IPS-NIHi11 (cell line): ENCODE data around the gene SMYD4.
"Not testable (repeated sequence)": the region's sequence is repeated elsewhere in the genome, so short reads cannot be mapped to it uniquely, and the experiment has no call there.

Source experiments
- DNase-seq: peaks from one replicate; pipeline ENCODE4 v3.0.0; 2012; ENCODE audit warnings: mixed read lengths, low spot score

SMYD4 gene

DNA sequence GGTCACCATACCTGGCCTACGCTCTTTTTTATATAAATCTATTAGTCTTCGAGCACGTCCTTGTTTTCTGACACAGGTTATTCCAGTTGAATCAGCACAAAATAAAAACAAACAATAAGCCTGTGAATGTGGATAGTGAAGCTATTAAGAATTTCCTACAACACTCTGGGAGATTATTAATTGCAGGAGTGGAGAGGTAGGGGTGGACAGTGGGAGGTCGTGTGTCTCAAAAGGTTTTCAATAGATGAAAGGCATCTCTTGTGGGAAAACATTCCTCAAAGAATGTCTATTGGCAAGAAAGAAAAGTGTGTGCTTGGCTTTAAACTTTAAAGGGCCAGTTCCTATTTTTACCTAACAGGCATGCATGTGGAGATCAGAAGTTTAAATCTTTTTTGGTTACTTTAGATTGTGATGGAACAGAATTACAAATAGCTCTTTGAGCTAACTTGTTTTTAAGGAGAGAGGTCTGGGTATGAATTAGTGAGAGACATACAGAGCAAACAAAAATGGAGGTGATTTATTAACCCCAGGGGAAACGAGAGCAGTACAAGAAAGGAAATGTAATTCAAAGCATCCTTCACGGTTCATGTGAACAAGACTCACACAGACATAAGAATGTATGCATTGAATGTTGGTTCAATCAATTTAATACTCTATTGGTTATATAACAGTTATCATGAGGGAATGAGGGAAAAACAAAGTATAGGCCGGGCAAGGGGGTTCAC, 9.0 kb downstream of the SMYD4 start:
- DNase-seq, result no peak

DNA sequence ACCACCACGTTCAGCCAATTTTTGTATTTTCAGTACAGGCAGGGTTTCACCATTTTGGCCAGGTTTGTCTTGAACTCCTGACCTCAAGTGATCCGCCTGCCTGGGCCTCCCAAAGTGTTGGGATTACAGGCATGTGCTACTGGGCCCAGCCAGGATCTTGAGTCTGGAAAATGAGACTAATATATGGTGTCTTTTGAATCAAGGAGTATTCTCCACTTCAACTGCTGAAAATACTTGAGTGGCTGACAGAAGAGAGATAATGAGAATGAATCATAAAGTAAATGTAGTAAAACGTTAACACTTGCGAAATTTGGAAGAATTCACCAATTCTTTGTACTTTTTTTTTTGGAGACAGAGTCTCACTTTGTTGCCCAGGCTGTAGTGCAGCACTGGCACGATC, 16.6 kb downstream of the SMYD4 start:
- no peak for DNase-seq

DNA sequence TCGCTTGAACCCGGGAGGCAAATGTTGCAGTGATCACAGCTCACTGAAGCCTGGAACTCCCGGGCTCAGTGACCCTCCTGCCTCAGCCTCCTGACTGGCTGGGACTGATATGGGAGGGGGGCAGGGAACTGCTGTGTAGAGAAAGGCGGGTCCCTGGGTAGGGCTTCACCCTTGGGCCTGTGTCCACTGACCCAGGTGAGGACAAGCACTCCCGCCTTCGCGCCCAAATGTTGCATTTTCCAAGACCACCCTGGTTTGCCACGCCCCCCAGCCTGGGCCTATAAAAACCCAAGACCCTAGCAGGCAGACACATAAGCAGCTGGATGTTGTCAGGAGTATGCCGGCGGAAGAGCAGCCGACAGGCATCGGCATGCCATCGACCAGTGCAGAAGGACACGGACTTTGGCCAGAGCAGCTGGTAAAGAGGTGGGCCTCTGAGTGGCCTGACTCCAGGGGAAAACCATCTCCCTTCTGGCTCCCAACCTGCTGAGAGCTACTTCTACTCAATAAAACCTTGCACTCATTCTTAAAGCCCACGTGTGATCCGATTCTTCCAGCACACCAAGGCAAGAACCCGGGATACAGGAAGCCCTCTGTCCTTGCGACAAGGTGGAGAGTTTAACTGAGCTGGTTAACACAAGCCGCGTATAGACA, 19.1 kb downstream of the SMYD4 start:
- no peak for DNase-seq

DNA sequence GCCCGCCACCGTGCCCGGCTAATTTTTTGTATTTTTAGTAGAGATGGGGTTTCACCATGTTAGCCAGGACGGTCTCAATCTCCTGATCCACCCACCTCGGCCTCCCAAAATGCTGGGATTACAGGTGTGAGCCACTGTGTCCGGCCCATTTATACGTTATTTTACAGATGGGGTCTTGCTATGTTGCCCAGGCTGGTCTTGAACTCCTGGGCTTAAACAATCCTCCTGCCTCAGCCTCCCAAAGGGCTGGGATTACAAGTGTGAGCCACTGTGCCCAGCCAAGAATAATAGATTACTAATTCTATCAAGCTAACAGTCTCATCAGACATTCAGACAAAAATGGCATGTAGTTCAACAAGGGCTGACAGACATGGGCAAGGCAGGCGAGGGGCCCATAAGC, 19.9 kb downstream of the SMYD4 start:
- DNase-seq, result not testable (repeated sequence)

DNA sequence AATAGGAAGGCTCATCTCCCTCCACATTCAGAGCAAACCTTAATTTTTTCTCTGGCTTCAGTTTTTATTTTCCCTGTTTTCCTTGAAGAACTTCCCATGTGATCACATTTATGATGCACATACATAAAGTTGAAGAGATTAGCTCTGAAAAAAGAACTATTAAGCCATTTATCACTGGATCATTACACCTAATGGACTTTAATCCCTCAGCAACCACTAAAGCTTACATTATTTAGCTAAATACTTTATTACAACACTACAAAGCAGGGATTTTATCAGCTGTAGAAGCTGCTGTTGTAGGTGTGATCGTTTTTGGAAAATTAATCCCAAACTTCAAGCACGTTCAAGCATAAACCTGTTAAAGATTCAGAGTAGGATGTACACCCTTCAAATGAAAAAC, 21.1 kb downstream of the SMYD4 start:
- no peak for DNase-seq

DNA sequence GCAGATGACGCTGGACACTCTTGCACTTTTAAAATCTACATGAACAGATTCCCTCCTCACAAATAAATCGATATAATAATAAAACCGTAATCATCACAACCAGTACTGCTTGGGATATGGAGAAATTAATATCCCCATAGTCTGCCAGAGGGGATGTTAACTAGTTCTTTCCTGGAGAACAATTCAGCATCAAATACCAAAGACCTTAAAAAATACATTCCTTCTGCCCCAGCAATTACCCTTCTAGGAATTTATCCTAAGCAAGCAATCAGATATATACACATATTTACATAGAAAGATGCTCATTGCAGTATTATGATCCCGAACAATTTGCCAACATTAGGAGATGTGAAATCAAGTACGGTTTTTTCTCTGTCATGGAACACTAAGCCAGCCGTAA, 21.8 kb downstream of the SMYD4 start:
- no peak for DNase-seq

DNA sequence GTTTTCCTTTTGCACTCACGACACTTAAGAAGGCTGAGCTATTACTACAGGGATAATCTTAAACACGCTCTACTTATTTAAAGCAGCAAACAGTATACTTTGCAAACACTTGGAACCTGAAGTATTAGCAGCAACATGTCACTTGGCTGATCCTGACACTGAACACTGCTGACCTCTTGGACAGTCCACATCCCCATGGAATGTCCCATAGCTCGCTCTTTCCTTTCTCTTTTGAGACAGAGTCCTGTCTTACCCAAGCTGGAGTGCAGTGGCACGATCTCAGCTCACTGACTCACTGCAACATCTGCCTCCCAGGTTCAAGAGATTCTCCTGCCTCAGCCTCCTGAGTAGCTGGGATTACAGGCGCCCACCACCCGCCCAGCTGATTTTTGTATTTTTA, 26.4 kb downstream of the SMYD4 start:
- DNase-seq, result no peak

DNA sequence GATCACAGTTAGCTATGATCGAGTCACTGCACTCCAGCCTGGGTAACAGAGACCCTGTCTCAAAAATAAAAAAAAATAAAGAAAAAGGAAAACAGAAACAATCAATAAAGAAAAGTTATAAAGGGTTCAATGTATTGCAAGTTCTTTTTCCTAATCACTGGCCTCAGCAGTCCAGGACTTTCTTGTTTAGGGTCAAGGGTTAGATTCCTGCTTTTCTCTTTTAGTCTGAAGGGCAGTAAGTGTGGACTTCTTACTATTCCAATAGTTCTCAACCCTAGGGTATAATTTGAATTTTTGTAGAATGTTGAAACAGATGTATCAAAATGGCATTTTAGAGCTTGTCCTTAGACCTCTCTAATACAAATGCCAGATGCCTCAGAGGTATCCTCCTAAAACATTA, 27.3 kb downstream of the SMYD4 start:
- no peak for DNase-seq

DNA sequence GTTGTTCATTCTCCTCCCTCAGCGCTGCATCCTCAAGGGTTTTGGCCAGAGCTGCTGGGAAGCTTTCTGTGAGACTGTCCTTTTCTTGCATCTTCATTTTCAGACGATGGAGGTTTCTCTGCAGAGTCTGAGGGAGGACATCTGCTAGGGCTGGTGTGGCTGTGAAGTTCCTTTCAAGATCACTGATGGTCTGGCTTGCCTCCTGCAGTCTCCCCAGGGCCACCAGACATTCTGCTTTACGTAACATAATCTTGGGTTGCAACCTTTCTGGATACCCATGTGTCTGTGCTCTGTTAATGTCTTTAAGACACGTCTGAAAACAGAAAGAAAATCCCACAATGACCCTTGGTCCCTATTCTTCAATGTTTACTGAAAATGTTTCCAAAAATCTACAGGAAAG, 29.0 kb downstream of the SMYD4 start:
- no peak for DNase-seq

DNA sequence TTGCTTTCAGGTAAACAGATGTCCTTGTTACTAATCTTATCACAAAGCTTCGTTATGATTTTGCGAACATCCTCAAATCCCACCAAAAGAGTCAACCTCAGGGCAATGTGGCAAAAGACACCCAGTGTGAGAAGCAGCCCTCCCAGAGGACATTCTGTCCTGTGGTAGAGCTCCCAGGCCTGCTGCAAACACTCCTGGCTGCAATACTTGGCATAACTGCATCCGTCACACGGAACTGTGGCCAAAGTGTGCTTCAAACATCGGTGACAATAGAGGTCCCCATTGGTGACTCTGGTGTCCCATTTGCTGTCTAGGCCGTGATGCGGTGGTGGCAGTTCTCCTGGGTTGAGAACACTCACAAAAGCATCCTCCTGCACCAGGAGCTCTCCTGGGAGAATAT, 29.5 kb downstream of the SMYD4 start:
- no peak for DNase-seq

DNA sequence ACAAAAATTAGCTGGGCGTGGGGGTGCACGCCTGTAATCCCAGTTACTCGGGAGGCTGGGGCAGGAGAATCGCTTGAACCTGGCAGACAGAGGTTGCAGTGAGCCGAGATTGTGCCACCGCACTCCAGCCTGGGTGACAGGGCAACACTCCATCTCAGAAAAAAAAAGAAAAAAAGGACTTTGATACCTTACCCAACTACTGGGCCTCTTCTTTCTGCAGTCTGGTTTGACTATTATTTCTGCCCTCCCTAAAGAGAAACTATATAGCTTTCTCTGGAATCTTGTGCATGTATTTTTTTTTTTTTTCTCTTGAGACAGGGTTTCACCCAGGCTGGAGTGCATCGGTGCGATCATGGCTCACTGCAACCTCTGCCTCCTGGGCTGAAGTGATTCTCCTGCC, 31.9 kb downstream of the SMYD4 start:
- DNase-seq, result not testable (repeated sequence)

DNA sequence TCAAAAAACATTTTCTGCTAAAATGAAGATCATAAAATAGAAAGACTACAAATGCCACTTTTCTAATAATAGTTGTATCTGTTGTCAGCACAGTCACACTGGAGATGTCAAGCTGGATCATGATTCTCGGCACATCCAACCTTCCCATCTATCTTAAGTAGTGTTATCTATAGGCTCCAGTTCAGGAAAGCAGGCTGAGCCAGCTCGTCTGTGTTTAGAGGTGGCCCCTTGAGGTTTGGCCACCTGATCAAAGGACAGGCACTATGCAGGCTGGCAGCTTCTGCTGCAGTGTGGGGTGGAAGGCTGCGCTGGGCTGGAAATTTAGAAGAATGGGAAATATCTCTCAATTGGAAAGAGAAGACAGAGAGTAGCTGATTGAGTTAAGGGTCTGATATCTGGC, 32.4 kb downstream of the SMYD4 start:
- no peak for DNase-seq

DNA sequence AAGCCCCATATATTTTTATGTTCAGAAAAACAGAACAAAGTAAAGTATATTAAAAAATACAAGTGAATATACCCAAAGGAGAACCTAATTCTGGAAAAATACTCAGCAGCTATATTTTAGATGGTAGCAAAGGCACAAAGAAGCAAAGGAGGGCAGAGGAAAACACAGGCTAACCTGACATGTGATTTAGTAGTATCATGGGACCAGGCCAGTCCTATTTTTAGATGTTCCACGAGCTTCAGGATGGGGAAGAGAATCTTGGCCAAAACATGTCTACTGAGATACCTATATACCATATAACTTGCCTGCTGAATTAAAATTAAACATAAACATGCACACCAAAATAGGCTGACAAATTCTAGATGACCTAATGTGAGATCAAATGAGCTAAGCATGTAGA, 32.9 kb downstream of the SMYD4 start:
- no peak for DNase-seq

DNA sequence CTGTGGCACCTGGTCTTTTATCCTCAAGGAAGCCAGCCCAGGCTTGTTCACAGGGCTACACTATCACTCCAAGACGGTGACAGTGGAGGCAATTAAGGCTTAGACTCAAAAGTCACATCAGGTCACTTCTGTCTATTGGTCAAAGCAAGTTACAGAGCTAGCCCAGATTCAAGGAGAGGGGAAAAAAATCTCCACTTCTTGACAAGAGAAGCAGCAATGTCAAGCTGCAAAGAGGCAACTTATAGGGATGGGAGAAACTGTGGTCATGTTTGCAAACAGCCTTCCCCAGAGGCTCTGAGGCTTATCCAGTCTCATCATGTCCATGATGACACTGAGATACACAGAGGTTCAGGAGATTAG, 36.3 kb downstream of the SMYD4 start:
- DNase-seq, result no peak

DNA sequence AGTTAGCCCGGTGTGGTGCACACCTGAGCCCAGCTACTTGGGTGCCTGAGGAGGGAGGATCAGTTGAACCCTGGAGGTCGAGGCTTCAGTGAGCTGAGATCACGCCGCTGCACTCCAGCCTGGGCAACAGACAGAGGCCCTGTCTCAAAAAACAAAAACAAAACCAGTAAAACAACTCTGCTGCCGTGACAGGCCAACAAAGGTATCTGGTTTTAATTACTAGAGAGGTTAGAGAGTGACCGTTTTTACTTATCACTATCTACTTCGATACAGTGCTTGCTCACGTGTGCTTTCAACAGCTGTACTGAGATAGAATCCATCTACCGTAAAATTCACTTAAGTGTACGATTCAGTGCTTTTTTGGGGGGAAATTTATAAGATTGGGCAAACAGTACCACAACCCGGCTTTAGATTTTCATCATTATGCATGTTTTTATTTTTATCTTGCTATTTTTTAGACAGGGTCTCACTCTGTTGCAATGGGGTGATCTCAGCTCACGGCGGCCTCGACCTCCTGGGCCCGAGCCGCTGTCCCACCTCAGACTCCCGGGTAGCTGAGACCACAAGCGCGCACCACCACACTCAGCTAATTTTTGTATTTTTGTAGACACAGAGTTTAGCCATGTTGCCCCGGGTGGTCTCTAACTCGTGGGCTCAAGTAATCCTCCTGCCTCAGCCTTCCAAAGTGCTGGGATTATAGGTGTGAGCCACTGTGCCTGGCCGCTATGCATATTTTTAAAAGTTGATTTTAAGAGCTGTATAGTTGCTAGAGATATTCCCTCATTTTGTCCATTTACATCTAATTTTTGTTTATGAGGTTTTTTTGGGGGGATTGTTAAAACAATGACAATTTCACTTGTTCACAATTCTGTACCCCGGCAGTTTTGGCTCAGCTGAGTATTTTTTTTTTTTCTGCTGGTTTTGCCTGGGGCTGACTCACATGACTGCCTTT, 36.9 kb downstream of the SMYD4 start:
- no peak for DNase-seq

DNA sequence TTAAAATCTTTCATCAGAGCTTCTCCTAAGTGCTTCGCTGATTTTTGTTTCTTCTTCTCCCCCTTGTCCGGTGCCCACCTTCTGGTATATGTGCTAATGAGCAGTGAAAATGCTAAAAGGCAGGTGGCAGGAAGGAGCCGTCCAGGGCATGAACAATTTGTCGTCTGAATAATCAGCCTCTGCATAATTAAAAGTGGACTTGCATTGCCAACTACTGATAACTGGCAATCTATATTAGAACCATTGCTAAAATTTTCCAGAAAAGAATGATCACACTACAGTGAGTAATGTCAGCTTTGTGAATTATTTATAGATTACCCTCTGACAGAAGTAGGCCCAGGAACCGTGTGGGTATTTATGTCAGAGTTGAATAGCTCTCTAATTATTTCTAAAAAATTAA, 39.8 kb downstream of the SMYD4 start:
- DNase-seq, result no peak

DNA sequence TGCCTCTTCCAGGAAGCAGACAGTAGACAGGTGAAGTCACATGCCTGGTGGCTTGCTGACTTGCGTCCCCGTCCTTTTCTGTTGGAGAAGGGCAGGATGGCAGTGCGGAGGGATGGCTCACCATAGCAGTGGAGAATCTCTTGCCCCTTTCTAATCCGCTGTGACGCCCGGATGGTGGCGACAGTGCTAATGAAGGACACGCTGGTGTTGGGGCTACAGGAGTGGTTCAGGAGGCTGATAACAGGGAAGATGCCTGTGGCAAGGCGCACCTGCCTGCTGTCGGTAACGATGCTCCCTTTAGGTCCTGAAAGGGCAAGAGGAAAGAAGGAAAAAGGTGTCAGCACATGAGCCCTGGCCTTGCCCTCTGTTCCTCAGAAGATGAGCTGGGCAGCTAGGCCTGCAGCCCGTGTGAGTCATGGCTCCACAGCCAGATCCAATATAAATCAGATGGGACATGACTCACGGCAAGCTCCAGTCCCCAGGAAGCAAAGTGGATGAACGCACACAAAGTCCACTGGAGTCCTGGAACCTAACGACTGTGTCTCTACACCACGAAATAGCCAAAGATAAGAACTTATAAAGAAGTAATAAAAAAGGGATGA, 42.3 kb downstream of the SMYD4 start:
- DNase-seq, result no peak

DNA sequence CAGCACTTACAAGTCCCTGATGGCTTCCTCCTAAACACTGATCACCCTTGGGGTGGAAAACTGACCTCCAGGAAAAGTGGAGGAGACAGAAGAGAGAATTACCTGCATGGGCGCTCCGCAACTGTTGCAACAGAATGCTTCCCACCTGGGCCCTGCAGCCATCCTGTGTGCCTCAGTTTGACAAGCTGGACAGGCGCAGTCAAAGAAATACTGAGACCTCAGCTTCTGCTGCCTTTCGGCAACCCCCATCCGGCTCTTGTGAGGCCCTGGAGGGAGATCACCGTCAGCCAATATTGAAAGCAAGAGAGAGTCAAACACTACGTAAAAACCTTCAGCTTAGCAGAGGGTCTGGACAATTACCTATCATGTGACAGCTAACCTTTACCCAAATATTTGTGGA, 43.0 kb downstream of the SMYD4 start:
- DNase-seq, result no peak

DNA sequence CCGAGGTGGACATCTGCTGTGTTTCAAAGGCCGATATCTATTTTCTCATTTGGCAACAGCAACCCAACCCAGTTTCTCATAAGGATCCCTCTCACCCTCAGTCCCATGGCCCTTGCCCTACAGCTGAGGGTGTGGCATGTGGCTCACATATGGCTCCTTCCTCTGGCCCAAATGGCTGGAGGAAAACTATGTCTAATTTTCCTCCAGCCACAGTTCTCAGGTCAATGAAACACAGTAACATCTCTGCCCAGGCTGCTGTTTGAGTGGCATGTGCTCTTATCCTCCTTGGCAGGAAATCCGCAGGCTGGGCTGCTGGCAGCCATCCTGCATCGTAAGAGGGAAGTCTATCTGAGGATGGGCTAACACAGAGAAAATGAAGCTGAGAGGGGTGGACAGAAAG, 43.8 kb downstream of the SMYD4 start:
- no peak for DNase-seq

DNA sequence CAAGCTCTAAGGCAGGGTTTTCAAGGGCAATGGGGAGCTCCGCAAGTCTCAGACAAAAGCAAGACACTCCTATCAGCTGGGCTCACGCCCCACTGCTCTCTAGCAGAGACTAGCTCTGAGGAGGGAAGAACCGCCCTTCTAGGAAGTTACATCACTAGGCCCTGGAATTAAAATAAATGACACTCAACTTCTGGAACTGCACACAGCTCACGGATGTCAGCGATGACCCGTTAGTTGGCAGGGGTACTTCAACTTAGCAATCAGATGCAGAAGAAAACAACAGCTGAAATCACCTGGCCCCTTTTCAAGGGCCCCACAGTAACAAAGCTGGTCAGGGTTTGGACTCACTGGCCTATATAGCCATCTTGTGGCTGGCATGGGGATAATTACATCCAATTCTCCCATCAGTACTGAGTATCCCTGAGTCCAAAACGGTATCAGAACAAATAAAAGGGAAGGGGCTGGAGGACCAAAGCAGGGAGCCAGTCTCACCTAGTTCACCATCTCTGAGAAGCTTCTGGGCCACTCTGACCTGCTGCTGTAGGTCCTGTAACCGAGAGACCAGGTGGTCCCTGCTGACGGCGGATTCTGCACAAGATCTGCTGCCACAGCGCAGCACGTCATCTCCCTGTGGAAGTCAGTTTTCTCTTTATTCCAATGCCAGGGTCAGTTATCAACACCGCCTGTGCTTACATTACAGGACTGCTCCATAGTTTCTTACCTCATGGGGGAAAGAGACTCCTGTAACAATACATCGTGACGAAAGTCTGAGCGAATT, 45.7 kb downstream of the SMYD4 start:
- DNase-seq, result peak; percentile 62

DNA sequence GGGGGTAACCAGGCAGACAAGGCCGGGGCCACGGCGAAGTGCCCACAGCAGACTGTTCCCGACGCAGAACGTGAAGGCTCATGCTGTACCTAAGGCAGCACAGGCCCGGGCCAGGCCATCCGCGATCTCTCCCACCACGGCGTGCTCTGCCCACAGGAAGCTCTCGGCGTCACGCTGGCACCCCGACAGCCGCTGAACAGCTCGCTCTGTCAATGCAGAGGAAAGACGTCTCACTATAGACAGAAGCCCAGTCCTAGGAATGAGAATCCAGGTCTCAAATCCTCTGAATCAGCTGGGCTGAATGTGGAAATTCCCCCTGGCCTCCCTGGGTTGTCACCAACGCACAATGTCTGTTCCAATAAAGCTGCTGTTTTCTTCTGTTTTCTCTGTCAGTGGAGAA, 46.4 kb downstream of the SMYD4 start:
- no peak for DNase-seq

DNA sequence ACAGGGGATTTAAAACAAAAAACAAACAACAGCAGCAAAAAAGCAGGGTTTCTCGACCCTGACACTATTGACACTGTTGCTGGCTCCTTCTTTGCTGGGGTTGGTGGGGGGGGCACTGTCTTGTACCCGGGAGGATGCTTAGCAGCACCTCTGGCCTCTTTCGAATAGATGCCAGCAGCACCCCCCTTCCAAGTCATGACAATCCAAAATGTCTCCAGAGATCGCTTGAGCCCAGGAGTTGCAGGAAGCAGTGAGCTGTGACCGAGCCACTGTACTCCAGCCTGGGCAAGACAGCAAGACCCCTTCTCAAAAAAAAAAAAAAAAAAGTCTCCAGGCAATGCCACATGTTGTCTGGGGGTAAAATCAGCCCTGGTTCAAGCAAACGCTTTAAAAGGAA, 47.5 kb downstream of the SMYD4 start:
- no peak for DNase-seq
